Measurements from ENCODE around the gene OR13J1.
"Not testable (repeated sequence)": the region's sequence is repeated elsewhere in the genome, so short reads cannot be mapped to it uniquely, and the experiment has no call there.

OR13J1 gene

GRCh38 chr9:35898337-35898736 is 28.1 kb upstream of the OR13J1 start:
- Histone ChIP-seq H3K4me1 (ENCODE audit: control insufficient read depth, low read depth, low read length) (no peaks in the 10 kb centered on the region), H3K9ac (ENCODE audit: low read length) (no peak overlapping the region), H3K36me3 (ENCODE audit: control insufficient read depth, low read depth, low read length) (no peaks in the 10 kb centered on the region), H3K27ac (ENCODE audit: low read length) (no peak overlapping the region), H3K4me3 (ENCODE audit: low read length) (no peak overlapping the region), H3K27me3 (ENCODE audit: control insufficient read depth, insufficient read depth, low read length) (no peaks in the 10 kb centered on the region), H3K9me3 (ENCODE audit: control insufficient read depth, low read depth, low read length) (no peaks in the 10 kb centered on the region)

- not testable (repeated sequence) for H3K4me1 ChIP-seq (ENCODE audit: control insufficient read depth, low read depth, low read length); H3K27me3 ChIP-seq (ENCODE audit: control insufficient read depth, insufficient read depth, low read length); H3K4me3 ChIP-seq (ENCODE audit: low read length); H3K36me3 ChIP-seq (ENCODE audit: control insufficient read depth, low read depth, low read length); H3K9me3 ChIP-seq (ENCODE audit: control insufficient read depth, low read depth, low read length); H3K9ac ChIP-seq (ENCODE audit: low read length); H3K27ac ChIP-seq (ENCODE audit: low read length)
These were observed 27.3 kb upstream of the OR13J1 start for GRCh38 chr9:35897376-35898099.

GRCh38 chr9:35896570-35896969 is 26.4 kb upstream of the OR13J1 start:
- no peak overlapping the region for H3K4me3 ChIP-seq (ENCODE audit: low read length)
- H3K27me3 ChIP-seq (ENCODE audit: control insufficient read depth, insufficient read depth, low read length) = no peaks in the 10 kb centered on the region
- H3K27ac ChIP-seq (ENCODE audit: low read length) = no peak overlapping the region
- H3K9ac ChIP-seq (ENCODE audit: low read length) = no peak overlapping the region
- no peaks in the 10 kb centered on the region for H3K36me3 ChIP-seq (ENCODE audit: control insufficient read depth, low read depth, low read length)
- no peaks in the 10 kb centered on the region for H3K9me3 ChIP-seq (ENCODE audit: control insufficient read depth, low read depth, low read length)
- H3K4me1 ChIP-seq (ENCODE audit: control insufficient read depth, low read depth, low read length) = no peaks in the 10 kb centered on the region

- Histone ChIP-seq H3K4me3 (ENCODE audit: low read length) (no peak overlapping the region), H3K27ac (ENCODE audit: low read length) (no peak overlapping the region), H3K4me1 (ENCODE audit: control insufficient read depth, low read depth, low read length) (no peaks in the 10 kb centered on the region), H3K9me3 (ENCODE audit: control insufficient read depth, low read depth, low read length) (no peaks in the 10 kb centered on the region), H3K36me3 (ENCODE audit: control insufficient read depth, low read depth, low read length) (no peaks in the 10 kb centered on the region), H3K9ac (ENCODE audit: low read length) (no peak overlapping the region), H3K27me3 (ENCODE audit: control insufficient read depth, insufficient read depth, low read length) (no peaks in the 10 kb centered on the region)
These were observed 21.9 kb upstream of the OR13J1 start for GRCh38 chr9:35892051-35892450.

GRCh38 chr9:35891646-35892045 is 21.4 kb upstream of the OR13J1 start:
- H3K27me3 ChIP-seq (ENCODE audit: control insufficient read depth, insufficient read depth, low read length) = no peaks in the 10 kb centered on the region
- H3K9ac ChIP-seq (ENCODE audit: low read length) = no peak overlapping the region
- H3K4me3 ChIP-seq (ENCODE audit: low read length) = no peak overlapping the region
- no peaks in the 10 kb centered on the region for H3K9me3 ChIP-seq (ENCODE audit: control insufficient read depth, low read depth, low read length)
- no peaks in the 10 kb centered on the region for H3K4me1 ChIP-seq (ENCODE audit: control insufficient read depth, low read depth, low read length)
- H3K27ac ChIP-seq (ENCODE audit: low read length) = no peak overlapping the region
- H3K36me3 ChIP-seq (ENCODE audit: control insufficient read depth, low read depth, low read length) = no peaks in the 10 kb centered on the region

GRCh38 chr9:35884908-35885307 is 14.7 kb upstream of the OR13J1 start:
- H3K36me3 ChIP-seq (ENCODE audit: control insufficient read depth, low read depth, low read length); H3K27ac ChIP-seq (ENCODE audit: low read length); H3K4me1 ChIP-seq (ENCODE audit: control insufficient read depth, low read depth, low read length); H3K9me3 ChIP-seq (ENCODE audit: control insufficient read depth, low read depth, low read length); H3K27me3 ChIP-seq (ENCODE audit: control insufficient read depth, insufficient read depth, low read length); H3K9ac ChIP-seq (ENCODE audit: low read length); H3K4me3 ChIP-seq (ENCODE audit: low read length): not testable (repeated sequence)

- Histone ChIP-seq H3K9me3 (ENCODE audit: control insufficient read depth, low read depth, low read length) (no peaks in the 10 kb centered on the region), H3K9ac (ENCODE audit: low read length) (no peak overlapping the region), H3K27ac (ENCODE audit: low read length) (no peak overlapping the region), H3K4me3 (ENCODE audit: low read length) (no peak overlapping the region), H3K4me1 (ENCODE audit: control insufficient read depth, low read depth, low read length) (no peaks in the 10 kb centered on the region), H3K27me3 (ENCODE audit: control insufficient read depth, insufficient read depth, low read length) (no peaks in the 10 kb centered on the region), H3K36me3 (ENCODE audit: control insufficient read depth, low read depth, low read length) (no peaks in the 10 kb centered on the region)
These were observed 12.8 kb upstream of the OR13J1 start for GRCh38 chr9:35882996-35883395.

GRCh38 chr9:35882263-35882848 is 12.2 kb upstream of the OR13J1 start:
- H3K4me3 ChIP-seq (ENCODE audit: low read length) = no peak overlapping the region
- no peak overlapping the region for H3K27ac ChIP-seq (ENCODE audit: low read length)
- no peaks in the 10 kb centered on the region for H3K4me1 ChIP-seq (ENCODE audit: control insufficient read depth, low read depth, low read length)
- no peaks in the 10 kb centered on the region for H3K27me3 ChIP-seq (ENCODE audit: control insufficient read depth, insufficient read depth, low read length)
- H3K9me3 ChIP-seq (ENCODE audit: control insufficient read depth, low read depth, low read length) = no peaks in the 10 kb centered on the region
- no peaks in the 10 kb centered on the region for H3K36me3 ChIP-seq (ENCODE audit: control insufficient read depth, low read depth, low read length)
- H3K9ac ChIP-seq (ENCODE audit: low read length) = no peak overlapping the region

GRCh38 chr9:35872505-35872904 is 2.3 kb upstream of the OR13J1 start:
- Histone ChIP-seq H3K4me3 (ENCODE audit: low read length) (no peak overlapping the region), H3K9ac (ENCODE audit: low read length) (no peak overlapping the region), H3K9me3 (ENCODE audit: control insufficient read depth, low read depth, low read length) (peaks cover 8% of the 10 kb centered on the region), H3K4me1 (ENCODE audit: control insufficient read depth, low read depth, low read length) (peaks cover 11% of the 10 kb centered on the region), H3K27ac (ENCODE audit: low read length) (no peak overlapping the region), H3K36me3 (ENCODE audit: control insufficient read depth, low read depth, low read length) (no peaks in the 10 kb centered on the region), H3K27me3 (ENCODE audit: control insufficient read depth, insufficient read depth, low read length) (no peaks in the 10 kb centered on the region)

GRCh38 chr9:35871545-35871944 is 1.3 kb upstream of the OR13J1 start:
- Histone ChIP-seq H3K36me3 (ENCODE audit: control insufficient read depth, low read depth, low read length) (no peaks in the 10 kb centered on the region), H3K9me3 (ENCODE audit: control insufficient read depth, low read depth, low read length) (peaks cover 3% of the 10 kb centered on the region), H3K4me3 (ENCODE audit: low read length) (no peak overlapping the region), H3K9ac (ENCODE audit: low read length) (no peak overlapping the region), H3K27ac (ENCODE audit: low read length) (no peak overlapping the region), H3K4me1 (ENCODE audit: control insufficient read depth, low read depth, low read length) (peaks cover 11% of the 10 kb centered on the region), H3K27me3 (ENCODE audit: control insufficient read depth, insufficient read depth, low read length) (no peaks in the 10 kb centered on the region)

GRCh38 chr9:35869621-35870216 is 482 bp downstream of the OR13J1 start:
- no peak overlapping the region for H3K27ac ChIP-seq (ENCODE audit: low read length)
- H3K4me3 ChIP-seq (ENCODE audit: low read length) = no peak overlapping the region
- H3K27me3 ChIP-seq (ENCODE audit: control insufficient read depth, insufficient read depth, low read length) = no peaks in the 10 kb centered on the region
- no peaks in the 10 kb centered on the region for H3K9me3 ChIP-seq (ENCODE audit: control insufficient read depth, low read depth, low read length)
- peaks cover 11% of the 10 kb centered on the region for H3K4me1 ChIP-seq (ENCODE audit: control insufficient read depth, low read depth, low read length)
- no peaks in the 10 kb centered on the region for H3K36me3 ChIP-seq (ENCODE audit: control insufficient read depth, low read depth, low read length)
- H3K9ac ChIP-seq (ENCODE audit: low read length) = no peak overlapping the region

- Histone ChIP-seq H3K9me3 (ENCODE audit: control insufficient read depth, low read depth, low read length) (no peaks in the 10 kb centered on the region), H3K4me3 (ENCODE audit: low read length) (no peak overlapping the region), H3K9ac (ENCODE audit: low read length) (no peak overlapping the region), H3K27ac (ENCODE audit: low read length) (no peak overlapping the region), H3K4me1 (ENCODE audit: control insufficient read depth, low read depth, low read length) (peaks cover 11% of the 10 kb centered on the region), H3K27me3 (ENCODE audit: control insufficient read depth, insufficient read depth, low read length) (no peaks in the 10 kb centered on the region), H3K36me3 (ENCODE audit: control insufficient read depth, low read depth, low read length) (no peaks in the 10 kb centered on the region)
These were observed 1.3 kb downstream of the OR13J1 start for GRCh38 chr9:35868933-35869332.

All from iPS-18a (cell line).